GM18909 (cell line): ENCODE data around the gene VPS52.
"Not testable (repeated sequence)": the region's sequence is repeated elsewhere in the genome, so short reads cannot be mapped to it uniquely, and the experiment has no call there.

Source experiments
- ATAC-seq: cut with Tn5 transposase; IDR thresholded peaks from one replicate; pipeline ENCODE4 v1.9.1; 2021; ENCODE audit warnings: mild to moderate bottlenecking; ENCODE audit not compliant: unreplicated experiment, poor library complexity

Gene VPS52

DNA sequence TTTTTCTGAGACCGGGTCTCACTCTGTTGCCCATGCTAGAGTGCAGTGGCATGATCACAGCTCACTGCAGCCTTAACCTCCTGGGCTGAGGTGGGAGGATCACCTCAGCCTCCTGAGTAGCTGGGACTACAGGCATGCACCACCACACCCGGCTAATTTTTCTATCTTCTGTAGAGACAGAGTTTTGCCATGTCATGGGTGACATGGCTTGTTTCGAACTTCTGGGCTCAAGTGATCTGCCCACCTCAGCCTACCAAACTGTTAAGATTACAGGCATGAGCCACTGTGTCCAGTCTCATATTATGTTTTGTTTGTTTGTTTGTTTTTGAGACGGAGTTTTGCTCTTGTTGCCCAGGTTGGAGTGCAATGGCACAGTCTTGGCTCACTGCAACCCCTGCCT, 13.5 kb upstream of the VPS52 start:
- not testable (repeated sequence) for ATAC-seq

DNA sequence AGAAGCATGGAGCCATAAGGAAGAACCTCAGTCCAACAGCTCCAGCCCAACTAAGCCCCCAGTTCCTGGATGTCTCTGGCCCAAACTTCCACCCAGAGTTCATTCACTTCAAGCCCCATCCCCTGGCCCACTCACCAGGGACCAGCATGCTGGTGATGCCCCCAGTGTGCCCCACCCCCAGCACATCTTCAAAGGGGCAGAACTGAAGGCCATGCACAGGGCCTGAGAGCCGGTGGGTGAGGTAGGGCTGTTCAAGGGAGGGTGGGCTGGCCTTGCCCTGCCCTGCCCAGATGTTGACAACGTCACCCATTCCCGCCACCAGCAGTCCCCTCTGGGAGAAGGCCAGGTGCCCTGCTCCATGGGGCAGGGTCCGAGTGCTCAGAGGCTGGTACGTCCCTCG, 8.9 kb upstream of the VPS52 start:
- no peak for ATAC-seq

DNA sequence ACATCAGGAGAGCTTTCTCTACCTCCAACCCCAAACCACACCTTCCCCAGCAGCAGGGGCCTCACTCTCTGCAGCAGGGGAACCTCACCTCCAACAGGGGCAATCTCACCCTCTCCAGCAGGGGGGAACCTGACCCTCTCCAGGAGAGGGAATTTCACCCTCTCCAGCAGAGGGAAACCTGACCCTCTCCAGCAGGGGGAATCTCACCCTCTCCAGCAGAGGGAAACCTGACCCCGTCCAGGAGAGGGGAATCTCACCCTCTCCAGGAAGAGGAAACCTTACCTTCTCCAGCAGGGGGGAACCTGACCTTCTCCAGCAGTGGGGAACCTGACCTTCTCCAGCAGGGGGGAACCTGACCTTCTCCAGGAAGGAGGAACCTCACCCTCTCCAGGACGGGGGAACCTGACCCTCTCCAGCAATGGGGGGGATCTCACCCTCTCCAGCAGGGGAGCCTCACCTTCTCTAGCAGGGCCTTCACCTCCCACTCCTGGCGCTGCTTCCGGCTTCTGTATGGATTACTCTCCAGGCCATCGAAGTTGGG, 8.4 kb upstream of the VPS52 start:
- ATAC-seq = no peak

DNA sequence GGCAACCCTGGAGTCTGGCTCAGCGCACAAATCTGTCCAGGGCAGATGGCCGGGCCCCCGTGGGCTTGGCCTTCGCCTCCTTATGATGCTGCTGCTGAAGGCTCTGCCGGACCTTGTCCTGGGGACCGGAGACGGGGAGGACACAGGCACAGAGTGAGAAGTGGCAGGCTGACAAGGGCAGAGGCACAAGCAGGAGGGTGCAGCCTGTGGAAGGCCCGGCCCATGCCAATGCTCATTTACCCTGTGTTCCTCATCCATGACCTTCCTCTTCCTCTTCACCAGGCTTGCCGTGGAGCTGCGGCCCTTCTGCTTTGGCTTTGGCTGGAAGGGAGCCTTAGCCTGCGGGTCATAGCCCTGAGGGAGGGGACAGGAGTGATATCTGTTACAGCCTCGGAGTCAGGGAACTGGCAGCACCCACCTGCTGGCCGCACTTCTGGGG, 7.6 kb upstream of the VPS52 start:
- no peak for ATAC-seq

DNA sequence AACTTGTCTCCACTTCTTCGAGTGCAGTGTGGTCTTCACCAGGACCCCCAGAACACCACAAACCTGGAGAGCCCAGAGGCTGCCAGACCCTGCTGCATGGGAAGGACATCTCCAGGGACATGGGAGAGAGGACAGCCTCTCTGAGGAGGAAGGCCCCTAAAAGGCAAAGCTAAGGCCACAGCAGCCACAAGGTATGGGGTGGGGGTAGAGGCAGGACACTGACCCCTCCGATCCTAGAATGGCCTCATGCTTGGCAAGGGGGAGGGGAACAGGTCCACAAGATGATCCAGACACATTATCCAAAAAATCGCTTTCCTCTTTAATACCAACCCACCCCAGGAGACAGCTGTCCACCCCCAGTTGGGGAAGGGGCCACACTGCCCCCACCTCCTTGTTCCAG, 7.1 kb upstream of the VPS52 start:
- ATAC-seq = no peak

DNA sequence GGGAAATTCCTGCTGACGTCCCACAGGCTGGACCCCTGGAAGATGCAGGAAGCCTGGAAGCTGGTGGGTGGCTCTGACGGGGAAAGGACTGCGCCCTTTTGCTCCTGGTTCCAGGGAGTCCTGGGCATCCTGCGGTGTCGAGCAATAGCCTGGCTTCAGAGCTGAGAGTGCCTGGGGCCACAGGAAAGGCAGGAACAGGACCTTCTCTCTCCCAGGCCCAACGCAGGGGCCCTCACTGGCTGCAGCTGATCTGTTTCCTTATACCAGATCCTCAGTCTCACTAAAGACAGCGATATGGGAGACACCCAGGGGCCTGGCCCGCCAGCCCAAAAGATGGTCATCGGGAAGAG, 6.7 kb upstream of the VPS52 start:
- ATAC-seq = no peak

GRCh38 chr6:33277663-33278391, 6.2 kb upstream of the VPS52 start:
- peak; percentile 19 for ATAC-seq

- ATAC-seq = peak; percentile 60
Observed at GRCh38 chr6:33276864-33277662, 5.4 kb upstream of the VPS52 start, which contains the start of gene B3GALT4. Gene B3GALT4 (plus strand): TSS chr6:33277123. CDS start chr6:33277420, 297 bp downstream.

DNA sequence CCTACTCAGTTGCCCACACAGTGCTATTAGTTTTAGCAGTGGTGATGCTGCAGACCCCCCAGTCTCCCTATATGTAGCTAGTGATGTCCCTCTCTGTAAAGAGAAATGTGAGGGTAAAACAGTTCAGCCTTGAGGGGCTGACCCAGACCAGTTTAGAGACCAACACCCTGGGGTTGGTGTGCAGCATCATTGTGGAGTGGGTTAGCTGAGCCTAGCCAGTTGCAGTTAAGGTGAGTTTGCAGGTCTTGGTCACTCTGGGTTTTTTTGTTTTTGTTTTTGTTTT, 4.8 kb upstream of the VPS52 start:
- ATAC-seq = no peak

- ATAC-seq = not testable (repeated sequence)
Observed at GRCh38 chr6:33275795-33276580, 4.3 kb upstream of the VPS52 start.

DNA sequence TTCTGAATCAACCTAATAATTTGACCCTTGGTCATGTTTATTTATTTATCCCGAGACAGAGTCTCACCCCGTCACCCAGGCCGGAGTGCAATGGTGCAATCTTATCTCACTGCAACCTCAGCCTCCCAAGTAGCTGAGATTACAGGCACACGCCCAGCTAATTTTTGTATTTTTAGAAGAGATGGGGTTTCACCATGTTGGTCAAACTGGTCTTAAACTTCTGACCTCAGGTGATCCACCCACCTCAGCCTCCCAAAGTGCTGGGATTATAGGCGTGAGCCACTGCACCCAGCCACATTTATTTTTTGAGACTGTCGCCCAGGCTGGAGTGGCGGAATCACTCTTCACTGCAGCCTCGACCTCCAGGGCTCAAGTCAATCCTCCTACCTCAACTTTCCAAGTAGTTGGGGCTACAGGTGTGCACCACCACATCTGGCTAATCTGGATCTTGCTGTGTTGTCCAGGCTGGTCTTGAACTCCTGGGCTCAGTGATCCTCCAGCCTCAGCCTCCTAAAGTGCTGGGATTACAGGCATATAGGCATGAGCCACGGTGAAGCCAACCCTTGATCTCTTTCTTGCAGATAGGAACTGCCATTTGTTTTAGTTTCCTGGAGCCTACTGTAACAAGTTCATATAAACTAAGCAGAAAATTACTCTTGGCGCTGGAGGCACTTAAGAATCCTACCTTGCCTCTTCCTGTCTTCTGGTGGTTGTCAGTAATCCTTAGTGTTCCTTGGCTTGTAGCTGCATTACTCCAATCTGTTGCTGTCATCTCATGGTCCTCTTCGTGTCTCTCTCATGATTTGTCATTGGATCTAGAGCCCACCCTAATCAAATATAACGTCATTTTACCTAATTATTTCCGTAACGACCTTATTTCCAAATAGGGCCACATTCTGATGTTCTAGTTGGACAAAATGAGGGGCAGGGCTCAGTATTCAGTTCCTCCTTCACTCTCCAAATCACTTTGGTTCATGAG, 2.5 kb upstream of the VPS52 start:
- no peak for ATAC-seq

DNA sequence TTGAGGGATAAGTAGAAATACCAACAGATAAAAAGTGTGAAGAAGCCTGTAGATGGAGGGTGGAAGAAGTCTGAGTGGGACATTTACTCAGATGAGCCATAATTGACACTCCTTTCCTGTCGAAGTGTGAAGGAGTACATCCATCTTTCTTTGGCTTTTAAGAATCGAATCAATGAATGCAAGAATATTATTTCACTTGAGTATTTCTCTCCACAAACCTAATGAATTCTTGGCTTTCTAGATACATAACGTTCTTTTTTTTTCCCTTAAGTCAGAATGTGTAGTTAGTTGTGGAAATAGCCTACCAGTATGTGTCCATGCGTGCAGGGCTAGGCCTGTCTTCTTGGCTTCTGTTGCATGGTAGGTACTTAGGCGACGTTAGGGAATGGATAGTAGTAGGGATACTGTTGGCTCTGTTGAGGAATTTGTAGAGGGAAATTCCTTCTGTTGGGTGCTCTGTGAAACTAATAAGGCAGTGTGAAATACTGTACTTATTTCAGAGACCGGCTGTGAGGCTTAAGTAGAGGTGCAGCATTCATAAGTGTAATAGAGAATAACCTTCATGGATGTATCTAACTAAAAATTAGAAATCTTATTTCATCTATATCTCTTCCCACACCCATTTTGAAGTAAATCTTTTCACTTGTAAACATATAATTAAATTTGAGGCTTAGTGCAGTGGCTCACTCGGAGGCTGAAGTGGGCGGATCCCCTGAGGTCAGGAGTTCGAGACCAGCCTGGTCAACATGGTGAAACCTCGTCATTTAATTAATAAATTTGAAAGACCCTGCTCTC, 1.6 kb upstream of the VPS52 start:
- ATAC-seq = no peak

GRCh38 chr6:33272275-33273128, 826 bp upstream of the VPS52 start:
- no peak for ATAC-seq

GRCh38 chr6:33271117-33271467, 584 bp downstream of the VPS52 start:
- peak; percentile 4 for ATAC-seq

DNA sequence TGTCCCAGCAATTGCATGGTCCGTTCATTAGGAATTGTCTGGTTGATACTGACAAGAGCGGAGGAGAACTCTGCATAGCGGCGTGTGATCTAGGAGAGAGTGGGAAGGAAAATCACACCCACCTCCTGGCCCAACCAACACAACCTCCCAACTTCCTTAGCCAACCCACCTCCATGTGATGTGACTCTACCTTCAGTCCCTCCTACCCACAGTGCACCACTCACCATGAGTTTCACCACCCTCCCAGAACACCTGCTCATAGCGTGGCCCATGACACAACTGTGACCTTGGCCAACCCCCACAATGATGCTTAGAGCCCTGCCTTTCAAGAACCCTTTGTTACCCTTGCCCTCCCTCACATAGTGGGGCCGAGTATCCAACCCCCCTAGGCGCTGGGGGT, 7.7 kb downstream of the VPS52 start:
- ATAC-seq = no peak

DNA sequence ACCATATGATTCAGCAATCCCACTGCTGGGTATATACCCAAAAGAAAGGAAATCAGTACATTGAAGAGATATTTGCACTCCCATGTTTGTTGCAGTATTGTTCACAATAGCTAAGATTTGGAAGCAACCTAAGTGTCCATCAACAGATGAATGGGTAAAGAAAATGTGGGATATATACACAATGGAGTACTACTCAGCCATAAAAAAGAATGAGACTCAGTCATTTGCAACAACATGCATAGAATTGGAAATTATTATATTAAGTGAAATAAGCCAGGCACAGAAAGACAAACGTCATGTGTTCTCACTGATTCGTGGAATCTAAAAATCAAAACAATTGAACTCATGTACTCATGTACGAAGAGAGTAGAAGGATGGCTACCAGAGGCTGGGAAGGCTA, 9.2 kb downstream of the VPS52 start:
- ATAC-seq = not testable (repeated sequence)

GRCh38 chr6:33259032-33259431, 12.6 kb downstream of the VPS52 start:
- no peak for ATAC-seq

GRCh38 chr6:33254591-33254990, 17.1 kb downstream of the VPS52 start:
- ATAC-seq = no peak
